Cerebellar cortex (tissue), 1 donor: ENCODE measurements around the gene BRME1.

Experiments used
- DNase-seq: peaks from one replicate; pipeline ENCODE4 v3.0.0-alpha.2; 2015; ENCODE audit warnings: low spot score

Gene BRME1

GRCh38 chr19:13905634-13906520 lies at the start of gene BRME1, which contains the start of gene CC2D1A:
BRME1 (minus strand) TSS chr19:13906117; CDS start chr19:13904892, 1,225 bp downstream.
CC2D1A (plus strand) TSS chr19:13906201; CDS start chr19:13906442, 241 bp downstream.
- peak; percentile 89 for DNase-seq

DNA sequence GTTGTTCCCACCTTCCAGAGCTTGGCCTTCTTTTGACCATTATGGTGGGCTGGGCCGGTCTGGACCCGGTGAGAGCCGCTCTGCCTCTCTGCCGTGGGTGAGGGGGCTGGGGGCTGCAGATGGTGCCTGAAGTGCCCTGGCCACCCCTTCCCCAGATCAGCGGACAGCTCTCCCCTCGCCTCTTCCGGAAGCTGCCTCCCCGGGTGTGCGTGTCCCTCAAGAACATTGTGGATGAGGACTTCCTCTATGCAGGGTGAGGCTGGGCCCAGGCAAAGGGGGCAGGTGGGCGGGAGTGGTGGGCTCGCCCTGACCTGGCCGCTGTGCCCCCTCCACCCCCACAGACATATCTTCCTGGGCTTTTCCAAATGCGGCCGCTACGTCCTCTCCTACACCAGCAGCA lies 48.3 kb upstream of the BRME1 start:
- DNase-seq = no peak

- peak; percentile 64 for DNase-seq
These were observed 47.1 kb upstream of the BRME1 start for GRCh38 chr19:13952931-13953531.

DNA sequence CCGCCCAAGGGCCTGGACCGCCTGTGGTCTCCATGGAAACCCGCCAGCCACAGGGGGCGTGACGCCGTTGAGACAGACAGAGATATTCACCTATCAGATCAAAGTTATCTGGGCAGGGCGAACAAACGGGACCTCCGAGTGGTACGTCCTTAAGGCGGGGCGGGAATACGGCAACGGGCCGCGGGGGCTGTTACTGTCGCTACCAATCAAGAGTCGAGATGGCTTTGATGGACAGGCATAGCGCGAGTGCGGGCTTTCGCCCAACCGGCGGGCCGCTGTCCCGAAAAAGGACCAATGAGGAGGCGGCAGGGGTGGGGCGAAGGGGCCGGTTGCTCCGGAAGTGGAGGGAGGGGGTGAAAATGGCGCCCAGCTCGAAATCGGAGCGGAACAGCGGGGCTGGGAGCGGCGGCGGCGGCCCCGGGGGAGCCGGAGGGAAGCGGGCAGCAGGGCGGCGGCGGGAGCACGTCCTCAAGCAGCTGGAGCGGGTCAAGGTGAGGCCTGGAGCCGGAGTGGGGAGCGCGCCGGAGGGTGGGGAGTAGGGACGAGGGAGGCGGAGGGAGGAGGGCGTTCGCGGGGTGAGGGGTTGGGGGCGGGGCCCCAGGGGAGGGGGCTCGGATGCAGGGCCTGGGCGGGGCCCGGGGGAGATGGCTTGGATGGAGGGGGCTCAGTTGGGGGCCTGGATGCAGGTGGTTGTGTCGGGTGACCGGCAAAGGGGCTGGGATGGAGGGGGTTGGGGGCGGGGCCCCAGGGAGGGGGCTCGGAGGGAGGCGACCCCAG lies 46.4 kb upstream of the BRME1 start, which contains the start of gene DCAF15:
TSS of gene DCAF15 (plus strand) at position 356 of the 777 bp plus-strand sequence. CDS start at position 360, 4 bp downstream.
- DNase-seq = peak; percentile 100

DNA sequence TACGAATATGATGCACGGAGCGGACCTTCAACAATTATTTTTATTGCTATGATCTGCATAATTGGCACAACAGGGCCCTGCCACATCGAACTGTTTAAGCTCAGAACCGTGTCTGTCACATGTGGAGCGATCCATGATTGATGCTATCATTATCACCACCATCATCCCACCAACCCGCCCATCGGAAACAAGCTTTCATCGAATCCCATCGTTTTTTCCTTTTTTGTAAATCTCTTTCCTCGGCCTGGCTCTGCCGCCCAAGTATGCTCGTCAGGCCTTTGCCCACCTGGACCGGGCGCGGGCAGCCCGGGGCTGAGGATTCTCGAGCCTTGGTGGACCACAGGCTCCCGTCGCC lies 45.9 kb upstream of the BRME1 start:
- no peak for DNase-seq

- no peak for DNase-seq
These were observed 45.1 kb upstream of the BRME1 start for GRCh38 chr19:13951043-13951442.

DNA sequence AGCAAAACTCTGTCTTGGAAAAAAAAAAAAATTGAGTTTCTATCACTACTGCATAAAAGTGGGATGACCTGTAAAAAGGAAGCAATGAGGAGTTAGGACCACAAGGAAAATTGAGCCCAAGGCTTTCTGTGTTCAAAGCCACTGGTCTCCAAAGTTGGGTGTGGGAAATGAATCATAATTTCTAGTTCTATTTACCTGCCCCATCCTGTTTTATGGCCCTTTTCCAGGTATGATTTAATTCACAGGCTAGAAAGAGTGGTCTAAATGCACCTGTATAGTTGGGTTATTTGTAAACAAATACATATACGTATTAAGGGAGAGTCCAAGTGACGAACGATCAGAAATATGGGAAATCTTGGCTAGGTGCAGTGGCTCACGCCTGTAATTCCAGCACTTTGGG lies 40.5 kb upstream of the BRME1 start:
- no peak for DNase-seq

GRCh38 chr19:13942023-13942684 lies 36.2 kb upstream of the BRME1 start:
- no peak for DNase-seq

DNA sequence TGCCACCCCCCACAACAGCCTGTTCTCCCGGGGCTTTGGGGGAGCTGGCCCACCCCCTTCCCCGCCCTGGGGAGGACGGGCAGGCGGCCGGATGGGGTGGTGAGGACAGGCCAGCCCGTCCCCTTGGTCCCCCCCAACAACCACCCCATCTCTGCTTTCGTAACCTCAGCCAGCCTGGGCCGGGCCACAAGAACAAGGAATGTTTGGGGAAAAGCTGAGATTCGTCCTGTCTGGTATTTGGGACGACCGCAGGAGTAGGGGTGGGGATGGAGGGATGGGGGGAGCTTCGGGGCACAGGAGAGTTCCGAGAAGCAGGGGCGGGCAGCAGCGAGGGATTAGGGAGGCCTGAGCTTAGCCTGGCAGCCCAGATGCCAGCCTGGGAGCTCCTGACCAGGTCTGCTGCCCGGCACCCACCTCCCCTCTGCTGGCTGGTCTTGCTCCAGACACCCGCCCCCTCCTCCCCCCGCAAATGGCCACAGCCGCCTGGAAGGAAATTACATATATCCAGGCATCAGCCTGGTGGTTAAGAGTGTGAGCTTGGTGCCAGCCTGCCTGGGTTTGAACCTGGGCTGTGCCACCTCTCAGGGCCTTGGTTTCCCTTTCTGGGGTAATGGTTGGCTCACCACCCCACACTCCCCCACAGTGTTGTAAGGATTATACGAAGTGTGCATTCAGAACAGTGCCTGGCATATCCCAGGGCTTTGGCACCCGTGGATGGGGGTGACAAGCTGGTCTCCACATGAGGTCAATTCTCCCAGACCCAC lies 32.6 kb upstream of the BRME1 start, which contains the start of gene PODNL1:
TSS of gene PODNL1 (minus strand) at position 117 of the 764 bp plus-strand sequence. CDS start 236 bp downstream, outside the sequence.
- DNase-seq = no peak

- DNase-seq = no peak
These were observed 31.8 kb upstream of the BRME1 start for GRCh38 chr19:13937479-13938300.

- no peak for DNase-seq
These were observed 30.0 kb upstream of the BRME1 start for GRCh38 chr19:13935765-13936510.

DNA sequence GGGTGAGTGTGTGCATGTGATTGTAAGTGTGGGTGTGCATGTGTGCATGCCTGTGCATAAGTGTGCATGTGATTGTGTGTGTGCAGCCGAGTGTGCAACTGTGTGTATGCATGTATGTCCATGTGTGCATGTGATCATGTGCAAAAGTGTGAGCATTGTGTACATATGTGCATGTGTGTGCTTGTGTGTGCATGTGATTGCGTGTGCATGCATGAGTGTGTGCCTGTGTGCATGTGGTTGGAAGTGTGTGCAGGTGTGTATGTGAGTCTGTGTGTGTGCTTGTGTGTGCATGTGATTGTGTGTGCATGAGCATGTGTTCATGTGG lies 28.8 kb upstream of the BRME1 start:
- no peak for DNase-seq

- DNase-seq = no peak
These were observed 27.0 kb upstream of the BRME1 start for GRCh38 chr19:13932911-13933393.

- DNase-seq = no peak
These were observed 26.3 kb upstream of the BRME1 start for GRCh38 chr19:13932149-13932637.

GRCh38 chr19:13931391-13932148 lies 25.7 kb upstream of the BRME1 start:
- no peak for DNase-seq

DNA sequence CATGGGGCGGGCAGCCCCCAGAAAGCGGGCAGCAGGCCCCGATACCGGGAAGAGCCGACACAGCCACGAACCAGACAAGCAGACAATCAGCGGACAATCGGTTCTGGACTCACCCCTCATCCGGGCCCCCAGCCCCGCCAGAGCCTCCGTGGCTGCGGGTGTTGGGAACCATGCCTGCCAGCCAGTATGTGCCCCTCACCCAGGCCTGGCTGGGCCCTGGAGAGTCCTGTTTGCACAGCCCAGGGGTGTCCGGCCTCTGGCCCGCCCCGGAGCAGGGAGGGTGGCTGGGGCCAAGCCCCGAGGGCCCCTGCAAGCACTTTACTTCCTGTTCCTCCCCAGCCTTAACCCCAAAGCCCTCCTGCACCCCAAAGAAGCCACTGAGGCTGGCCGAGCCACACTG lies 24.5 kb upstream of the BRME1 start:
- no peak for DNase-seq

DNA sequence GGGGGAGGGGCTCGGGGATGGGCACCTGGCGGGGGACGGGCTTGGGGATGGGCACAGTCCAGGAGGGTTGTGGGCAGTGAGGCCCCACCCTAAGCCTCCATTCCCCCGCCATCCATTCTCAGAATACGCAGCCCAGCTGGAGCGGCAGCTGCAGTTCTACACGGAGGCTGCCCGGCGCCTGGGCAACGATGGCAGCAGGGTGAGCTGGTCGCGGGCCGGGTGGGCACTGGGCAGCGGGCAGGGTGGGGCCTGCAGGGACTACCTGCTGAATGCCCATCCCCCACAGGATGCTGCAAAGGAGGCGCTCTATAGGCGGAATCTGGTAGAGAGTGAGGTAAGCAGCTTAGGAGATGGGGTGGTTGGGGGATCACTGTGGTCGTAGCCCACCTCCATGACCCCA lies 24.0 kb upstream of the BRME1 start:
- DNase-seq = no peak

- DNase-seq = no peak
These were observed 23.4 kb upstream of the BRME1 start for GRCh38 chr19:13929340-13929739.
